ENCODE measurements around the gene SIRPB2. TPM values are rescaled to one million over a fixed set of nuclear protein-coding genes. Genes with fewer than 3 reads are reported as not detected.
"Not testable (repeated sequence)": the region's sequence is repeated elsewhere in the genome, so short reads cannot be mapped to it uniquely, and the experiment has no call there.

Gene SIRPB2
- polyA plus RNA-seq, 4 donors: 0.31 to 1.0 (median 0.67) TPM

- no peak for DNase-seq (ENCODE audit: low read depth in 4 of 4, low spot score in 2 of 4)
Measured at GRCh38 chr20:1500496-1500895, 9.3 kb upstream of the SIRPB2 start.

- no peak for DNase-seq (ENCODE audit: low read depth in 4 of 4, low spot score in 2 of 4)
Measured at GRCh38 chr20:1499528-1500420, 8.6 kb upstream of the SIRPB2 start.

- DNase-seq (ENCODE audit: low read depth in 4 of 4, low spot score in 2 of 4): not testable (repeated sequence)
Measured at GRCh38 chr20:1497371-1497770, 6.2 kb upstream of the SIRPB2 start.

- no peak for DNase-seq (ENCODE audit: low read depth in 4 of 4, low spot score in 2 of 4)
Measured at GRCh38 chr20:1496930-1497329, 5.7 kb upstream of the SIRPB2 start.

- DNase-seq (ENCODE audit: low read depth in 4 of 4, low spot score in 2 of 4): no peak
Measured at GRCh38 chr20:1494436-1494835, 3.2 kb upstream of the SIRPB2 start.

GRCh38 chr20:1493536-1493935 lies 2.3 kb upstream of the SIRPB2 start:
- DNase-seq (ENCODE audit: low read depth in 4 of 4, low spot score in 2 of 4): no peak

GRCh38 chr20:1491860-1492642 lies 831 bp upstream of the SIRPB2 start:
- no peak for DNase-seq (ENCODE audit: low read depth in 4 of 4, low spot score in 2 of 4)

GRCh38 chr20:1490643-1491195 lies 501 bp downstream of the SIRPB2 start:
- no peak for DNase-seq (ENCODE audit: low read depth in 4 of 4, low spot score in 2 of 4)

- DNase-seq (ENCODE audit: low read depth in 4 of 4, low spot score in 2 of 4): no peak
Measured at GRCh38 chr20:1489764-1490436, 1.3 kb downstream of the SIRPB2 start.

- DNase-seq (ENCODE audit: low read depth in 4 of 4, low spot score in 2 of 4): no peak
Measured at GRCh38 chr20:1489325-1489724, 1.9 kb downstream of the SIRPB2 start.

GRCh38 chr20:1486566-1486965 lies 4.7 kb downstream of the SIRPB2 start:
- no peak for DNase-seq (ENCODE audit: low read depth in 4 of 4, low spot score in 2 of 4)

GRCh38 chr20:1484438-1485116 lies 6.6 kb downstream of the SIRPB2 start:
- DNase-seq (ENCODE audit: low read depth in 4 of 4, low spot score in 2 of 4): no peak

GRCh38 chr20:1479831-1480595 lies 11.2 kb downstream of the SIRPB2 start:
- DNase-seq (ENCODE audit: low read depth in 4 of 4, low spot score in 2 of 4): no peak

- DNase-seq (ENCODE audit: low read depth in 4 of 4, low spot score in 2 of 4): no peak
Measured at GRCh38 chr20:1478566-1478965, 12.7 kb downstream of the SIRPB2 start.

- no peak for DNase-seq (ENCODE audit: low read depth in 4 of 4, low spot score in 2 of 4)
Measured at GRCh38 chr20:1477896-1478490, 13.2 kb downstream of the SIRPB2 start.

- DNase-seq (ENCODE audit: low read depth in 4 of 4, low spot score in 2 of 4): no peak
Measured at GRCh38 chr20:1474817-1475603, 16.2 kb downstream of the SIRPB2 start.

GRCh38 chr20:1474325-1474724 lies 16.9 kb downstream of the SIRPB2 start:
- DNase-seq (ENCODE audit: low read depth in 4 of 4, low spot score in 2 of 4): no peak
